Lower leg skin (tissue), 4 donors: ENCODE results near the gene TRPV6. TPM values are rescaled to one million over a fixed set of nuclear protein-coding genes. Genes with fewer than 3 reads are reported as not detected.

Experiments
- DNase-seq, 2 donors: peaks; one replicate each; pipeline ENCODE4 v3.0.0-alpha.2; 2019; ENCODE audit warnings: low spot score in 2 of 2
- H3K4me3 ChIP-seq: fragments of 200-600 bp; sonication (generic); 2 replicates; pipeline ENCODE4 v1.5.1; 2017; ENCODE audit warnings: mild to moderate bottlenecking, low read depth; ENCODE audit not compliant: poor library complexity, severe bottlenecking
- POLR2A ChIP-seq, 2 donors: fragments of 450-650 bp; IDR thresholded peaks; one replicate each; pipeline ENCODE4 v1.6.1; 2016 to 2017; ENCODE audit warnings: antibody characterized with exemption in 2 of 2, mild to moderate bottlenecking in 1 of 2, moderate library complexity in 1 of 2
- WGBS, 2 donors: methylation state at CpG; one replicate each; pipeline ENCODE4 v1.1.5; 2018; 5-methylcytosine and 5-hydroxymethylcytosine counted together
- intact Hi-C: fragments of 100-400 bp; cut with DNase I; formaldehyde crosslinking; loops from one replicate; pipeline ENCODE4 v1.15.0; 2023; ENCODE audit warnings: low total_unique reads
- total RNA-seq, 4 donors: library from RNA; depleted of rRNA; stranded (reverse); fragments of >200 nt; gene quantifications; one replicate each; pipeline ENCODE4 v1.1.0, GENCODE V29; 2016
- TF ChIP-seq, protein P1 (sequence below), 3 donors: fragments of 450-650 bp; IDR thresholded peaks; one replicate each; pipeline ENCODE4 v1.5.1; 2016; ENCODE audit warnings: antibody characterized with exemption in 3 of 3, mild to moderate bottlenecking in 3 of 3, moderate library complexity in 2 of 3

TRPV6 gene
- total RNA-seq, 4 donors from 2014 or later: 10.3 to 13.4 (median 11.5) TPM

DNA sequence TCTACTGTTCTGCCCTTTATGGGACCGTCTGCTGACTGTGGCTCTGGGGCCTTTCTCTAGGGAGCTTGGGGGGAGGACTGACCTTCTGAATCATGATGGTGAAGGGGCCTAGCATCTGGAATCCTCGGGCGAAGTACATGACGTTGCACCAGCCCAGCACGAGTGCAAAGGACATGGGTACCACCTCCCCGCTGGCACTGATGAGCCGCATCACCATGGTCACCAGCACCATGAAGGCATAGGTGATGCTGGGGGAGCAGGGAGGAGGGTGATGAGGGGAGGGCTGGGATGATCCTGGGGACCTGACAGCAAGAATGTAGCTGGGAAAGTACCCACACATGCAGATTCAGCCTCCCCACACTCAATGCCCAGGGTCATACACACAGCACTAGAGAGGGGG, 11.1 kb downstream of the TRPV6 start:
- intact Hi-C loops: no loop called here
- WGBS, 2 donors: 83 to 94% methylated on average over 7 of the region's 7 CpGs
- peak in 1 of 2 donors; percentile 82 for DNase-seq
- H3K4me3 ChIP-seq: no peak overlapping the region
- TF ChIP-seq, protein P1, sequence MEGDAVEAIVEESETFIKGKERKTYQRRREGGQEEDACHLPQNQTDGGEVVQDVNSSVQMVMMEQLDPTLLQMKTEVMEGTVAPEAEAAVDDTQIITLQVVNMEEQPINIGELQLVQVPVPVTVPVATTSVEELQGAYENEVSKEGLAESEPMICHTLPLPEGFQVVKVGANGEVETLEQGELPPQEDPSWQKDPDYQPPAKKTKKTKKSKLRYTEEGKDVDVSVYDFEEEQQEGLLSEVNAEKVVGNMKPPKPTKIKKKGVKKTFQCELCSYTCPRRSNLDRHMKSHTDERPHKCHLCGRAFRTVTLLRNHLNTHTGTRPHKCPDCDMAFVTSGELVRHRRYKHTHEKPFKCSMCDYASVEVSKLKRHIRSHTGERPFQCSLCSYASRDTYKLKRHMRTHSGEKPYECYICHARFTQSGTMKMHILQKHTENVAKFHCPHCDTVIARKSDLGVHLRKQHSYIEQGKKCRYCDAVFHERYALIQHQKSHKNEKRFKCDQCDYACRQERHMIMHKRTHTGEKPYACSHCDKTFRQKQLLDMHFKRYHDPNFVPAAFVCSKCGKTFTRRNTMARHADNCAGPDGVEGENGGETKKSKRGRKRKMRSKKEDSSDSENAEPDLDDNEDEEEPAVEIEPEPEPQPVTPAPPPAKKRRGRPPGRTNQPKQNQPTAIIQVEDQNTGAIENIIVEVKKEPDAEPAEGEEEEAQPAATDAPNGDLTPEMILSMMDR (IDR thresholded peaks at IDR 0.05): no peak
- TF ChIP-seq POLR2A (IDR thresholded peaks at IDR 0.05): no peak

DNA sequence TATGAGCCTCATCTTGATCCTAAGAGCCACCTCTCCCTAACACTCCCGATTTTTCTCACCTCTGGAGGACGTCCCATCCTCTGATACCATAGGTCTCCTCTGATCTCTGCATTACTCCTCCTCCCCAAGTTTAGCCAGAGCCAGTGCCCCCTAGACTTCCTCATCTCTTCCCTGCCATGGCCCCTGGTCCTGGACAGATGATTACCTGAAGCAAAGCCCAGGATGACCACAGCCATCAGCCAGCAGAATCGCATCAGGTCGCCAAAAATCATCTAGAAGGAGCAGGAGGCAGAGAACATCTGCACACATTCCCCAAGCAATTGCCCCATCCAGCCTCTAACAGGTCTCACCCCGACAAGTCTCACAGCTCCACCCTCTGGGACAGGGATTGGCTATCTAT, 11.7 kb downstream of the TRPV6 start:
- no peak overlapping the region for H3K4me3 ChIP-seq
- WGBS, 2 donors: 72 to 73% methylated on average over 5 of the region's 5 CpGs
- intact Hi-C loops: no loop called here
- peak in 1 of 2 donors; percentile 54 for DNase-seq
- TF ChIP-seq POLR2A (IDR thresholded peaks at IDR 0.05): no peak
- TF ChIP-seq, protein P1 (IDR thresholded peaks at IDR 0.05): no peak

DNA sequence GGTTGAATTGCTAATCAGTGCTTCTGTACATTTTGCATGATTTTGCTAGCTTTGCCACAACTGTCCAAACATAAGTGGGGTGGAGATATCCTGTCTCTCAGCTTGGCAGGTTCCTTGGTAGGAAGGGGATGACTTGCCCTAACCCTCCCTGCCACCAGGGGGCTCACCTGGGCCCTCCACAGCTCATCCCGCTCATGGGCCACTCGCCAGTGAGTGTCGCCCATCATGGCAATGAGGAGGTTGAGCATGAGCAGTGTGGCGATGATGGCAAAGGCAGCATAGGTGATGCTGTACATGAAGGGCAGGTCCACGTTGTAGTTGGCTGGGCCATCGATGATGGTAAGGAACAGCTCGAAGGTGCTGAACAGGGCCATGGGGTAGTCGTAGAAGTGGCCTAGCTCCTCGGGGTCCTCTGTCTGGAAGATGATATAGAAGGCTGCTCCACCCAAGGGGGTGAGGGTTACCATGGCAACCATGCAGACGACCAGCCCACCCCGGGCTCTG, 12.2 kb downstream of the TRPV6 start:
- DNase-seq: peak in 1 of 2 donors; percentile 84
- H3K4me3 ChIP-seq: no peak overlapping the region
- intact Hi-C loops: no loop called here
- 73% methylated on average over 11 of the region's 11 CpGs for WGBS, 2 donors
- TF ChIP-seq, protein P1 (IDR thresholded peaks at IDR 0.05): no peak
- TF ChIP-seq POLR2A (IDR thresholded peaks at IDR 0.05): no peak

DNA sequence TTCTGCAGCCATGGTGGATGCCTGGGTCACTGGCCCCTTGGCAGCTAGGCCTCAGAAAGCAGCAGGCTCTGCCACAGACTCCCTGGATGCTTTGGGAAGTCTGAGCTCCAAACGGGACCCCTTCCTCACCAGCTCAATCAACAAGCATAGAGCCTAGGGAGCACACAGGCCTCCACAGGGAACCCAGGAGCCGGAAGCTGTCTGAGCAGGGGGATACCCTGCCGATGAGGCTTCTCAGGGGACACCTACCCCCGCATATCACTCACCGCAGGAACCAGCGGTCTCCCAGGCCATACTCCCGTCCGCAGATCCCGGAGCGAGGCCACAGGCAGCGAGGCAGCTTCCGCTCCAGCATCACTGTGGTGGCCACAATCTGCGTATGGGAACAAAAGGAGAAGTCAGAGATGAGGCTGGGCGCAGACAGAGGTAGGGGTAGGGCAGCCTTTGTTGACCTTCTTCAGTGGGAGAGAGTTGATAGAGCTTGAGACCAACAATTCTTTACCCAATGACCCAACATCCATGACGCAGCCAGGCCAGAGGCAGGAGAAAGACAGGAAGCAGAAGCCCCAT, 13.4 kb downstream of the TRPV6 start:
- 88 to 92% methylated on average over 14 to 15 of the region's 15 CpGs for WGBS, 2 donors
- no peak overlapping the region for H3K4me3 ChIP-seq
- peak in 1 of 2 donors; percentile 81 for DNase-seq
- TF ChIP-seq, protein P1 (IDR thresholded peaks at IDR 0.05): no peak
- no peak for TF ChIP-seq POLR2A (IDR thresholded peaks at IDR 0.05)
- intact Hi-C loops: no loop called here

DNA sequence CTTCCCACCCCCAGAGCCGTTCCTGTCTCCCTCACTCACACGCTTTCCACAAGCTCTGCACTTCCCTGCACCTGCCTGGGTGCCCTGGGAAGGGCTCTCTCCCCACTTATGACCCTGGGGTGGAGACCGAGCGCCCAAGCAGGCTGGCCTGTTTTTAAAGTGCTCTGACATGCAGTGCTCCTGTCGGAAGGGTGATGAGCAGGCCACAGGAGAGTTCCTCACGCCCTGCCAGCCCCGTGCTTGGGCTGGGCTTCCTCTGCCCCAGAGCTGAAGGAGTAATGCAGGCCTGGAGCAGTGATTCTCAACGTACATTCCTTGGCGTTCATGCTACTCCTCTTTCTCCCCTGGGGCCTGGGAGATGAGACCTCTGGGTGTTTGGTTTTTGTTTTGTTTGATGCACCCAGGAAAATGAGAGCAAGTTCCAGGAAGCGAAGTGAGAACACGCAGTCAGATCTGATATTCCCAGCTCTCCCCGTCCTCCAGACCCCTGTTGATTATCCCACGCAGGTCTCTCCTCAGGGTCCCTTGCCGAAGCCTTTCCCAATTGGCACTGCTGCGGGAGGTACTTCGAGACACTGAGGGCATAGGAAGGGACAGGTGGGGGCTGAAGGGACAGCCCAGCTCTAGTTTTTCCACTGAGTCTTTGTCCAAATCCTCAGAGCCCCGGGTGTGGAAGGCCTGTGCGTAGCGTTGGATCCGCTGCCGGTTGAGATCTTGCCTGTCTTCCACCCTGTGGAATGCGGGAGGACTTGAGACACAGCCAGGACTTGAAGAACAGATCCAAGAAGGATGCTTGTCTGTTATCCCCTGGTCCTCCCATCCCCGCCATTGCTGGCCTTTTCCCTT, 14.1 kb downstream of the TRPV6 start:
- DNase-seq: peak in 1 of 2 donors; percentile 66
- intact Hi-C loops: no loop called here
- no peak for TF ChIP-seq POLR2A (IDR thresholded peaks at IDR 0.05)
- TF ChIP-seq, protein P1 (IDR thresholded peaks at IDR 0.05): no peak
- H3K4me3 ChIP-seq: no peak overlapping the region
- 73 to 79% methylated on average over 23 of the region's 23 CpGs for WGBS, 2 donors
